Sigmoid colon (tissue), 4 donors: Measurements from ENCODE around the gene SDR9C7.

Experiments
- POLR2AphosphoS5 ChIP-seq, 4 donors: sonication (generic); formaldehyde crosslinking; IDR thresholded peaks; one replicate each; pipeline ENCODE4 v1.6.1; 2017; ENCODE audit warnings: antibody characterized with exemption in 4 of 4
- TF ChIP-seq, protein P1 (sequence below), 4 experiments: fragments of 450-650 bp in 3 of 4; fragments of 200-600 bp in 1 of 4; IDR thresholded peaks; one replicate each; pipeline ENCODE4 v1.5.1; 2016 to 2019; ENCODE audit warnings: antibody characterized with exemption in 4 of 4, mild to moderate bottlenecking in 3 of 4, moderate library complexity in 2 of 4

DNA sequence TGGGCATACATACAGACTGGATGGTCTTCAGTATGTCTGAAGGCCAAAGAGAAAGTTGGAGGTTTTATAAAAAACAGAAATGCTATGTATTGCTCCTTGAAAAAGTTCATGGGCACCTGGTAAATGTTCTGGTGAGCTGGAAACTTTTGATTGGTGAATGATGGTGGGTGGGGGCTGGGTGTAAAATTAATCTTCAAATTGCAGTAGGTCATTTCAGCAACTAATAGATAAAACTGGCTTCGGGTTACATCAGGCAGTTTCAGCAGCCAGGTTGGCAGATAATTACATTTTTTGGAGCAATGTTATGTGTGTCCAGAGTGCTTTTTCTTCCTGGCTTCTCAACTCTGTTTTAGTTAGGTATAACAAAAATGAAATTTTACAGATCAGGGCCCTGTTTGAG is 35.3 kb downstream of the SDR9C7 start:
- TF ChIP-seq, protein P1, sequence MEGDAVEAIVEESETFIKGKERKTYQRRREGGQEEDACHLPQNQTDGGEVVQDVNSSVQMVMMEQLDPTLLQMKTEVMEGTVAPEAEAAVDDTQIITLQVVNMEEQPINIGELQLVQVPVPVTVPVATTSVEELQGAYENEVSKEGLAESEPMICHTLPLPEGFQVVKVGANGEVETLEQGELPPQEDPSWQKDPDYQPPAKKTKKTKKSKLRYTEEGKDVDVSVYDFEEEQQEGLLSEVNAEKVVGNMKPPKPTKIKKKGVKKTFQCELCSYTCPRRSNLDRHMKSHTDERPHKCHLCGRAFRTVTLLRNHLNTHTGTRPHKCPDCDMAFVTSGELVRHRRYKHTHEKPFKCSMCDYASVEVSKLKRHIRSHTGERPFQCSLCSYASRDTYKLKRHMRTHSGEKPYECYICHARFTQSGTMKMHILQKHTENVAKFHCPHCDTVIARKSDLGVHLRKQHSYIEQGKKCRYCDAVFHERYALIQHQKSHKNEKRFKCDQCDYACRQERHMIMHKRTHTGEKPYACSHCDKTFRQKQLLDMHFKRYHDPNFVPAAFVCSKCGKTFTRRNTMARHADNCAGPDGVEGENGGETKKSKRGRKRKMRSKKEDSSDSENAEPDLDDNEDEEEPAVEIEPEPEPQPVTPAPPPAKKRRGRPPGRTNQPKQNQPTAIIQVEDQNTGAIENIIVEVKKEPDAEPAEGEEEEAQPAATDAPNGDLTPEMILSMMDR (IDR thresholded peaks at IDR 0.05) = no peak
- TF ChIP-seq POLR2AphosphoS5 (IDR thresholded peaks at IDR 0.05) = no peak
